ENCODE data around the gene RAD1. TPM values are rescaled to one million over a fixed set of nuclear protein-coding genes. Genes with fewer than 3 reads are reported as not detected.

The RAD1 gene
- polyA plus RNA-seq, 1 donor from 2014 or later: 37.2 TPM

DNA sequence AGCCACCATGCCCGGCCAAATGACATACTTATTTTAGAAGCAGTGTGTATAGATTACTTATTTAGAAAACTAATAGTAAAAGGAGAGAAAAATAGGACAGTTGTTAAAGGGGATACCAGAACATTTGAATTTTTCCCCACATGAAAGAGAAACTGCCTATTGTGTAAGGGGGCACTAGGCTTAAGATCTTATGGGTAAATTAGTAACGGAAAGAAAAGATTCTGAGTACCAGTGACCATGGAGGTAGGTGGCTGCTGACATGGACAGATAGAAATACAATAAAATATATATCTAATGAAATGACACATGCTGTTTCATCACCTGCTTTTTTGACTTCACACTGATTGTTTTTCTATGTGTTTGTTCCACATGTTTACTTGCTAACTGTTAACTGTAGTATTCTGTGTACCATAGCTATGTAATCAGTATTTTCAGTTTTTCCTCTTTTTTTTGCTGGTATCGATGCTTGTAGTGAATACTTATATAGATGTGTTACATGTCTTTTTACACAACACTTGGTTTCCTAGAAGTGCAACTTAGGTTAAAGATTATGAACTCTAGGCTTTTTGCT is 11.1 kb upstream of the RAD1 start:
- no peak for TF ChIP-seq EP300 (conservative IDR thresholded peaks at IDR 0.05; ENCODE audit: poor library complexity, severe bottlenecking)
- TF ChIP-seq TAF1 (IDR thresholded peaks at IDR 0.05; ENCODE audit: low read depth): no peak
- no peak for TF ChIP-seq SMC3 (conservative IDR thresholded peaks at IDR 0.05; ENCODE audit: poor library complexity)
- TF ChIP-seq POLR2AphosphoS5 (IDR thresholded peaks at IDR 0.05): no peak
- no peak for TF ChIP-seq EZH2 (IDR thresholded peaks at IDR 0.05; ENCODE audit: borderline replicate concordance, insufficient read depth, low read length, poor library complexity, severe bottlenecking)
- TF ChIP-seq, protein P1, sequence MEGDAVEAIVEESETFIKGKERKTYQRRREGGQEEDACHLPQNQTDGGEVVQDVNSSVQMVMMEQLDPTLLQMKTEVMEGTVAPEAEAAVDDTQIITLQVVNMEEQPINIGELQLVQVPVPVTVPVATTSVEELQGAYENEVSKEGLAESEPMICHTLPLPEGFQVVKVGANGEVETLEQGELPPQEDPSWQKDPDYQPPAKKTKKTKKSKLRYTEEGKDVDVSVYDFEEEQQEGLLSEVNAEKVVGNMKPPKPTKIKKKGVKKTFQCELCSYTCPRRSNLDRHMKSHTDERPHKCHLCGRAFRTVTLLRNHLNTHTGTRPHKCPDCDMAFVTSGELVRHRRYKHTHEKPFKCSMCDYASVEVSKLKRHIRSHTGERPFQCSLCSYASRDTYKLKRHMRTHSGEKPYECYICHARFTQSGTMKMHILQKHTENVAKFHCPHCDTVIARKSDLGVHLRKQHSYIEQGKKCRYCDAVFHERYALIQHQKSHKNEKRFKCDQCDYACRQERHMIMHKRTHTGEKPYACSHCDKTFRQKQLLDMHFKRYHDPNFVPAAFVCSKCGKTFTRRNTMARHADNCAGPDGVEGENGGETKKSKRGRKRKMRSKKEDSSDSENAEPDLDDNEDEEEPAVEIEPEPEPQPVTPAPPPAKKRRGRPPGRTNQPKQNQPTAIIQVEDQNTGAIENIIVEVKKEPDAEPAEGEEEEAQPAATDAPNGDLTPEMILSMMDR (IDR thresholded peaks at IDR 0.05; ENCODE audit: poor library complexity, severe bottlenecking): no peak
- no peak for TF ChIP-seq RAD21 (conservative IDR thresholded peaks at IDR 0.05)
- TF ChIP-seq, protein P2, sequence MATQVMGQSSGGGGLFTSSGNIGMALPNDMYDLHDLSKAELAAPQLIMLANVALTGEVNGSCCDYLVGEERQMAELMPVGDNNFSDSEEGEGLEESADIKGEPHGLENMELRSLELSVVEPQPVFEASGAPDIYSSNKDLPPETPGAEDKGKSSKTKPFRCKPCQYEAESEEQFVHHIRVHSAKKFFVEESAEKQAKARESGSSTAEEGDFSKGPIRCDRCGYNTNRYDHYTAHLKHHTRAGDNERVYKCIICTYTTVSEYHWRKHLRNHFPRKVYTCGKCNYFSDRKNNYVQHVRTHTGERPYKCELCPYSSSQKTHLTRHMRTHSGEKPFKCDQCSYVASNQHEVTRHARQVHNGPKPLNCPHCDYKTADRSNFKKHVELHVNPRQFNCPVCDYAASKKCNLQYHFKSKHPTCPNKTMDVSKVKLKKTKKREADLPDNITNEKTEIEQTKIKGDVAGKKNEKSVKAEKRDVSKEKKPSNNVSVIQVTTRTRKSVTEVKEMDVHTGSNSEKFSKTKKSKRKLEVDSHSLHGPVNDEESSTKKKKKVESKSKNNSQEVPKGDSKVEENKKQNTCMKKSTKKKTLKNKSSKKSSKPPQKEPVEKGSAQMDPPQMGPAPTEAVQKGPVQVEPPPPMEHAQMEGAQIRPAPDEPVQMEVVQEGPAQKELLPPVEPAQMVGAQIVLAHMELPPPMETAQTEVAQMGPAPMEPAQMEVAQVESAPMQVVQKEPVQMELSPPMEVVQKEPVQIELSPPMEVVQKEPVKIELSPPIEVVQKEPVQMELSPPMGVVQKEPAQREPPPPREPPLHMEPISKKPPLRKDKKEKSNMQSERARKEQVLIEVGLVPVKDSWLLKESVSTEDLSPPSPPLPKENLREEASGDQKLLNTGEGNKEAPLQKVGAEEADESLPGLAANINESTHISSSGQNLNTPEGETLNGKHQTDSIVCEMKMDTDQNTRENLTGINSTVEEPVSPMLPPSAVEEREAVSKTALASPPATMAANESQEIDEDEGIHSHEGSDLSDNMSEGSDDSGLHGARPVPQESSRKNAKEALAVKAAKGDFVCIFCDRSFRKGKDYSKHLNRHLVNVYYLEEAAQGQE (IDR thresholded peaks at IDR 0.05; ENCODE audit: borderline replicate concordance): no peak
- TF ChIP-seq MXI1 (conservative IDR thresholded peaks at IDR 0.05; ENCODE audit: poor library complexity, severe bottlenecking): no peak
- no peaks in the 10 kb centered on the region for H4K20me1 ChIP-seq (ENCODE audit: insufficient read depth)
- H3K27me3 ChIP-seq (ENCODE audit: insufficient read depth, low read depth, low read length): no peaks in the 10 kb centered on the region
- no peak overlapping the region for H3K9ac ChIP-seq (ENCODE audit: low read length)
- H2AFZ ChIP-seq (ENCODE audit: low read depth, low read length): no peak overlapping the region
- H3K9me2 ChIP-seq (ENCODE audit: insufficient read depth, low read length): no peaks in the 10 kb centered on the region
- H3K79me2 ChIP-seq (replicated peaks; ENCODE audit: insufficient read depth, low read length): peaks cover 13% of the 10 kb centered on the region
- H3F3A ChIP-seq (ENCODE audit: insufficient read depth, low read length, poor library complexity, severe bottlenecking): peaks cover 5% of the 10 kb centered on the region
- no peak overlapping the region for H3K4me2 ChIP-seq (ENCODE audit: low read length)
- H3K36me3 ChIP-seq (ENCODE audit: insufficient read depth, low read length): no peaks in the 10 kb centered on the region
- no peak overlapping the region for H3K27ac ChIP-seq (ENCODE audit: low read length)
- H3K9me3 ChIP-seq (ENCODE audit: low read length): no peaks in the 10 kb centered on the region
- no peak overlapping the region for H3K4me3 ChIP-seq (ENCODE audit: low read length)

DNA sequence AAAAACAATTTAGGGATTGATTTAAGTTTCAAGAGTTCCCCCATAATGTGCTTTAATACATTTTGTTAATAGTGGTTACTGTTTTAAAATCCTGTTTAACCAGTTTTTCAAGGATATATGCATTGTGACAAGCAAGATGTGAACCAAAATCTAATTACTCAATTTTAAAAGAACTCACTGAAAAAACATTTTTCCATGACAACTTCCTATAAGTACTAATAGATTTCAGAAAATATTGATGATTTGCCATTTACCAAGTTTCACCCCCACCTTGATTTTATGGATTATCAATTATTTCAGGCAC is 9.1 kb upstream of the RAD1 start:
- H2AFZ ChIP-seq (ENCODE audit: low read depth, low read length): no peak overlapping the region
- no peaks in the 10 kb centered on the region for H3K9me3 ChIP-seq (ENCODE audit: low read length)
- no peak overlapping the region for H3K4me2 ChIP-seq (ENCODE audit: low read length)
- H3K9ac ChIP-seq (ENCODE audit: low read length): no peak overlapping the region
- no peaks in the 10 kb centered on the region for H3K9me2 ChIP-seq (ENCODE audit: insufficient read depth, low read length)
- no peaks in the 10 kb centered on the region for H3K27me3 ChIP-seq (ENCODE audit: insufficient read depth, low read depth, low read length)
- H3K79me2 ChIP-seq (replicated peaks; ENCODE audit: insufficient read depth, low read length): no peaks in the 10 kb centered on the region
- H3K27ac ChIP-seq (ENCODE audit: low read length): no peak overlapping the region
- no peak overlapping the region for H3K4me3 ChIP-seq (ENCODE audit: low read length)
- TF ChIP-seq MXI1 (conservative IDR thresholded peaks at IDR 0.05; ENCODE audit: poor library complexity, severe bottlenecking) (no peak), POLR2AphosphoS5 (IDR thresholded peaks at IDR 0.05) (no peak), TAF1 (IDR thresholded peaks at IDR 0.05; ENCODE audit: low read depth) (no peak), EP300 (conservative IDR thresholded peaks at IDR 0.05; ENCODE audit: poor library complexity, severe bottlenecking) (no peak), SMC3 (conservative IDR thresholded peaks at IDR 0.05; ENCODE audit: poor library complexity) (no peak), EZH2 (IDR thresholded peaks at IDR 0.05; ENCODE audit: borderline replicate concordance, insufficient read depth, low read length, poor library complexity, severe bottlenecking) (no peak), RAD21 (conservative IDR thresholded peaks at IDR 0.05) (no peak)
- TF ChIP-seq, protein P2 (IDR thresholded peaks at IDR 0.05; ENCODE audit: borderline replicate concordance): no peak
- TF ChIP-seq, protein P1 (IDR thresholded peaks at IDR 0.05; ENCODE audit: poor library complexity, severe bottlenecking): no peak
- H3K36me3 ChIP-seq (ENCODE audit: insufficient read depth, low read length): no peaks in the 10 kb centered on the region
- H3F3A ChIP-seq (ENCODE audit: insufficient read depth, low read length, poor library complexity, severe bottlenecking): no peaks in the 10 kb centered on the region
- H4K20me1 ChIP-seq (ENCODE audit: insufficient read depth): no peaks in the 10 kb centered on the region
